Omental fat pad (tissue), 4 donors: Measurements from ENCODE around the gene UBE2G1. TPM values are rescaled to one million over a fixed set of nuclear protein-coding genes. Genes with fewer than 3 reads are reported as not detected.
"Not testable (repeated sequence)": the region's sequence is repeated elsewhere in the genome, so short reads cannot be mapped to it uniquely, and the experiment has no call there.

Experiments used
- ATAC-seq: fragments of 150-250 bp; one replicate; pipeline ENCODE4 v1.9.1; 2016; ENCODE audit warnings: mild to moderate bottlenecking, moderate library complexity; ENCODE audit not compliant: low FRiP score
- DNase-seq: peaks from one replicate; pipeline ENCODE4 v3.0.0-alpha.2; 2019; ENCODE audit warnings: low spot score
- total RNA-seq, 4 donors: library from RNA; depleted of rRNA; stranded (reverse); fragments of >200 nt; gene quantifications; one replicate each; pipeline ENCODE4 v1.1.0, GENCODE V29; 2016
- TF ChIP-seq, protein P1 (sequence below), 3 donors: fragments of 450-650 bp; IDR thresholded peaks; one replicate each; pipeline ENCODE4 v1.5.1; 2016 to 2017; ENCODE audit warnings: antibody characterized with exemption in 3 of 3, mild to moderate bottlenecking in 3 of 3, moderate library complexity in 2 of 3

UBE2G1 gene
- total RNA-seq, 4 donors from 2014 or later = 34.7 to 45.6 (median 40.3) TPM

DNA sequence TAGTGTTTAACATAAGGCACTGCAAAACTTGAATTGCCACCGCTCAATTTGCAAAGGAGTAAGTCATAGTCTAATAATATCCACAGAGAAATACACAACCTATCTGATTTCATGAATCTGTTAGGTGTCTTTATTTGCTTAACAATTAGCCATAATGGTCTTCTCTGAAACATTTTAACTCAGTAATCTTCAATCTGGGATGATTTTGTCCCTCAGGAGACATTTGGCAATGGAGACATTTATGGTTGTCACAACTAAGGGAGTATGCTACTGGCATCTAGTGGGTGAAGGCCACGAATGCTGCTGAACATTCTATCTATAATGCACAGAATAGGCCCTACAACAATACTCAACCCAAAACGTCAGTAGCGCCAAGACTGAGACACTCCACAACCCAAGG lies 4.3 kb downstream of the UBE2G1 start:
- ATAC-seq = no peak
- no peak for DNase-seq

DNA sequence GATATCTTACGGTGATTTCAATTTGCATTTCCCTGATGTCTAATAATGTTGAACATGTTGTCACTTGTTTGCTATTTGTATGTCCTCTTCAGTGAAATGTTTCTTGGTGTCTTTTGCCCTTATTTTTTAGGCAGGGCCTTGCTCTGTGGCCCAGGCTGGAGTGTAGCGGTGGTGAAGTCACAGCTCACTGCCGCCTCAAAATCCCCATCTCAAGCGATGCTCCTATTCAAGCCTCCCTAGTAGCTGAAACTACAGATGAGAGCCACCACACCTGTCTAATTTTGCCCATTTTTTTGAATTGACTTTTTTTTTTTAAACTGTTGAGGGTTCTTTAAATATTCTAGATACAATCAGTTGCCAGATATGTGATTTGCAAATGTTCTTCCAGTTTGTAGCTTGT lies 8.3 kb downstream of the UBE2G1 start:
- ATAC-seq (no peak), DNase-seq (no peak)
- TF ChIP-seq, protein P1, sequence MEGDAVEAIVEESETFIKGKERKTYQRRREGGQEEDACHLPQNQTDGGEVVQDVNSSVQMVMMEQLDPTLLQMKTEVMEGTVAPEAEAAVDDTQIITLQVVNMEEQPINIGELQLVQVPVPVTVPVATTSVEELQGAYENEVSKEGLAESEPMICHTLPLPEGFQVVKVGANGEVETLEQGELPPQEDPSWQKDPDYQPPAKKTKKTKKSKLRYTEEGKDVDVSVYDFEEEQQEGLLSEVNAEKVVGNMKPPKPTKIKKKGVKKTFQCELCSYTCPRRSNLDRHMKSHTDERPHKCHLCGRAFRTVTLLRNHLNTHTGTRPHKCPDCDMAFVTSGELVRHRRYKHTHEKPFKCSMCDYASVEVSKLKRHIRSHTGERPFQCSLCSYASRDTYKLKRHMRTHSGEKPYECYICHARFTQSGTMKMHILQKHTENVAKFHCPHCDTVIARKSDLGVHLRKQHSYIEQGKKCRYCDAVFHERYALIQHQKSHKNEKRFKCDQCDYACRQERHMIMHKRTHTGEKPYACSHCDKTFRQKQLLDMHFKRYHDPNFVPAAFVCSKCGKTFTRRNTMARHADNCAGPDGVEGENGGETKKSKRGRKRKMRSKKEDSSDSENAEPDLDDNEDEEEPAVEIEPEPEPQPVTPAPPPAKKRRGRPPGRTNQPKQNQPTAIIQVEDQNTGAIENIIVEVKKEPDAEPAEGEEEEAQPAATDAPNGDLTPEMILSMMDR (IDR thresholded peaks at IDR 0.05) = no peak

More for the DNA sequence above, 4.3 kb downstream of the UBE2G1 start:
- TF ChIP-seq, protein P1 (IDR thresholded peaks at IDR 0.05) = no peak

DNA sequence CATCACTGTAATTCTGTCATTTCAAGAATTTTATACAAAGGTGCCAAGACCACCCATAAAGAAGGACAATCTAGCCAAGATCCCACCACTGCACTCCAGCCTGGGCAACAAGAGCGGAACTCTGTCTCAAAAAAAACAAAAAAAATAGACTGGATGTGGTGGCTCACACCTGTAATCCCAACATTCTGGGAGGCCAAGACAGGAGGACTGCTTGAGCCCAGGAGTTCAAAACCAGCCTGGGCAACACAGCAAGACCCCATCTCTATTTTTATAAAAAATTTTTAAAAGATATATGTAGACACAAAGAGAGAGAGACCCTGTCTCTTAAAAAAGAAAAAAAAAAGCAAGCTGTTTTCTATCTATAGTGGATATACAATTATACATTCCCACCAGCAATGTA lies 8.8 kb downstream of the UBE2G1 start:
- TF ChIP-seq, protein P1 (IDR thresholded peaks at IDR 0.05) = no peak
- ATAC-seq (no peak), DNase-seq (no peak)

DNA sequence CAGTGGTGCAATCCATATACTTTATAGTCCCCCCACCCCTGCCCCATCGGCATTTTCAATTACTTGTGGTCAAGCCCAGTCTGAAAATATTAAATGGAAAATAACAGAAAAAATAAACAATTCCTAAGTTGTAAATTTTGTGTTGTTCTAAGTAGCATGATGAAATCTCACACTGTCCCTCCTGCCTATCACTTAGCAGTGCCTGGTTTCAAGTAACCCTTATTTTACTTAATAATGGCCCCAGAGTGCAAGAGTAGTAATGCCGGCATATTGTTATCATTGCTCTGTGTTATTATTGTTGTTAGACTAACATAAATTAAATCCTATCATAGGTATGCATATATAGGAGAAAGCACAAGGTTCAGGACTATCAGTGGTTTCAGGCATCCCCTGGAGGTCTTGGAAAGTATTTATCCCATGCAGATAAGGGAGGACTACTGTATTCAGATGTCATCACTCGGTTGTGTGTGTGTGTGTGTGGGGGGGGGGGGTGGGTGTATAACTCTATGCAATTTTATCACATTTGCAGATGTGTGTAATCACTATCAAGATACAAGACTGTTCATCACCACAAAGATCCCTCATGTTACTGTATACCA lies 9.3 kb downstream of the UBE2G1 start:
- no peak for DNase-seq
- no peak for ATAC-seq
- TF ChIP-seq, protein P1 (IDR thresholded peaks at IDR 0.05) = no peak

DNA sequence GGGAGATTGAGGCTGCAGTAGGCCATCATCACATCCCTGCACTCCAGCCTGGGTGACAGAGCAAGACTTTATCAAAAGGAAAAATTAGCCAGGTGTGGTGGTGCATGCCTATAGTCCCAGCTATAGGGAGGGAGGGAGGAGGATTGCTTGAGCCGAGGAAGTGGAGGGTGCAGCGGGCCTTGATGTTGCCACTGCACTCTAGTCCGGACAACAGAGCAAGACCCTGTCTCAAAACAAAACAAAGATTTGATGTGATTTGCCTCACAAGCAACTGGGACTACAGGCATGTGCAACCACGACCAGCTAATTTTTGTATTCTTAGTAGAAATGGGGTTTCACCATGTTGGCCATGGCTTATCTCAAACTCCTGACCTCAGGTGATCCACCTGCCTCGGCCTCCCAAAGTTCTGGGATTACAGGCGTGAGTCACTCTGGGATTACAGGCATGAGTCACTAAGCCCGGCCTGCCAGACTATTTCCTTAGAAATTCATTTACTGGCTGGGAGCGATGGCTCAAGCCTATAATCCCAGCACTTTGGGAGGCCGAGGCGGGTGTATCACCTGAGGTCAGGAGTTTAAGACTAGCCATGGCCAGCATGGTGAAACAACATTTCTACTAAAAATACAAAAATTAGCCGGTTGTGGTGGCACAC lies 11.5 kb downstream of the UBE2G1 start:
- ATAC-seq = no peak
- TF ChIP-seq, protein P1 (IDR thresholded peaks at IDR 0.05) = no peak
- no peak for DNase-seq

DNA sequence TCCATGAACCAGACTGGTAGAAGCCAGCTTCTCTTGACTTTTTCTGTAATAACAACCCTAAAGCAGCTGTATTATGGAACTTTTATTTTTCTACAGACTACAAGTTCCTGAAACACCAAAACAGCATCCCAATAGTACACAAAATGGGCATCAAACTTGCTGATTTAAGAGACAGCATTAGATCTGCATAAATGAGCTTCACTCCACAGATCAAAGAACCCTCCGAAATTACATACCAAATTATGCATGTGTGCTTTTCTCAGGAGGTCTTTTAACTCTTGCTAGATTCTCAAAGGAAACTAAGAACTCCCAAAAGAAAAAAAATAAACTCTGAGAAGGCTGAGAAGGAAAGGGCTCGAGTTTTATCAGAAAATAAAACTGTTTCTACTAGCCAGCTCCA lies 12.3 kb downstream of the UBE2G1 start:
- DNase-seq (no peak), ATAC-seq (no peak)
- TF ChIP-seq, protein P1 (IDR thresholded peaks at IDR 0.05) = no peak

DNA sequence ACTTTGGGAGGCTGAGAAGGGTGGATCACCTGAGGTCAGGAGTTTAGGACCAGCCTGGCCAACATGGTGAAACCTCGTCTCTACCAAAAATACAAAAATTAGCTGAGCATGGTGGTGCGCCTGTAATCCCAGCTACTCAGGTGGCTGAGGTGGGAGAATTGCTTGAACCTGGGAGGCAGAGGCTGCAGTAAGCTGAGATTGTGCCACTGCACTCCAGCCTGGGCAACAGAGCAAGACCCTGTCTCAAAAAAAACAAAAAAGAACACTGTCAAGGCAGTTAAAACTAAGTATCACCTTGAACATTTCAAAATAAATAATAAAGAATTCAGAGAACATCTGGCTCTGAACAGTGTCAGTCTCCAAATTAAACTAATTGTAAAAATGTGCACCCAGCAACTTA lies 16.3 kb downstream of the UBE2G1 start:
- DNase-seq, ATAC-seq: not testable (repeated sequence)
